HG03097 (cell line): ENCODE measurements around the gene CRYGD.
"Not testable (repeated sequence)": the region's sequence is repeated elsewhere in the genome, so short reads cannot be mapped to it uniquely, and the experiment has no call there.

Experiments
- ATAC-seq: cut with Tn5 transposase; IDR thresholded peaks from one replicate; pipeline ENCODE4 v1.9.1; 2021; ENCODE audit not compliant: unreplicated experiment, low FRiP score

Gene CRYGD

DNA sequence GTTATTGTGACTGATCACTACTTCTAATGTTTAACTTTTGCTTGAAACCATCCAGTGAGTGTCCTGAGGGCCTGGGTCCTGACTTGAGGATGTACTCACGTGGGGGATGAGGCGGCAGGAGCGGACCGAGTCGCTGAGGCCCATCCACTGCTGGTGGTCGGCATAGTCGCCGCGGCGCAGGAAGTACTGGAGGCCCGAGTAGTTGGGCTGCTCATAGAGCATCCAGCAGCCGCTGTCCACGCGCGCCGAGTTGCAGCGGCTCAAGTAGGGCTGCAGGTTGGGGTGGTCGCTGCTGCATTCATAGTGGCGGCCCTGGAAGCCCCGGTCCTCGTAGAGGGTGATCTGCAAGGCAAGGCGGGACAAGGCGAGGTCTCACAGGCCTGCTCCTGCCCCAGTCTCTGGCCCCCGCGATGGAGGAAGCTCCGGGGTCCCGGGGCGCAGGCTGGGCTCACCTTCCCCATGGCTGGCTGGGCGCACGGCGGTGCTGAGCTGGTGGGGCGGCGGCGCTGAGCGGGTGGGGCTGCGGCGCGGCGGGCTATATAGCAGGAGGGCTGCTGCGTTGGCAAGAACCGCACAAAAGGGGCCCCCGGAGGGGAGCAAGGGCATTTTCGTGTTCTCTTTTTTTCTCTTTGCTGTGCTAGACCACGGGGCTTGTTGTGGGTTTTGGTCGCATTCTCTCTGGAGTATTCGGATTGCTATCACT lies at the start of gene CRYGD:
Gene CRYGD (minus strand): TSS at position 512 of the 703 bp plus-strand sequence. CDS start 51 bp downstream, at position 461.
- not testable (repeated sequence) for ATAC-seq

DNA sequence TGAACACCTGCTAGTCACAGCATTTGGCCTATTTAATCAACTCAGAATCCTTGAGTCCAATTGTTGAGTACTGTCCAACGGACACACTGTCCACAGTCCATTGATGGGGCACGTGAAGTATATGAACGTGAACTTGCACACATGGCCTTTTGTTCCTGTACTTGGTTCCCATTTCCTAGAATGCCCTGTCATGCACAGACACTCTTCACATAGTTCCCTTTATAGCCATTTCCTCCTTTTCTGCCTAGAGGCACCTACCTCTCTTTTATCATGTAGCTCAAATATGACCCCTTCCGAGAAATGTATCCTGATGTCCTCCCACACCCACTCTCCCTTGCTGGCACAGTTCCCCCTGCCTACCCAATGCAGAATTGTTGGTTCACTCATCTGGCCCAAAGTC lies 47.8 kb upstream of the CRYGD start:
- no peak for ATAC-seq

DNA sequence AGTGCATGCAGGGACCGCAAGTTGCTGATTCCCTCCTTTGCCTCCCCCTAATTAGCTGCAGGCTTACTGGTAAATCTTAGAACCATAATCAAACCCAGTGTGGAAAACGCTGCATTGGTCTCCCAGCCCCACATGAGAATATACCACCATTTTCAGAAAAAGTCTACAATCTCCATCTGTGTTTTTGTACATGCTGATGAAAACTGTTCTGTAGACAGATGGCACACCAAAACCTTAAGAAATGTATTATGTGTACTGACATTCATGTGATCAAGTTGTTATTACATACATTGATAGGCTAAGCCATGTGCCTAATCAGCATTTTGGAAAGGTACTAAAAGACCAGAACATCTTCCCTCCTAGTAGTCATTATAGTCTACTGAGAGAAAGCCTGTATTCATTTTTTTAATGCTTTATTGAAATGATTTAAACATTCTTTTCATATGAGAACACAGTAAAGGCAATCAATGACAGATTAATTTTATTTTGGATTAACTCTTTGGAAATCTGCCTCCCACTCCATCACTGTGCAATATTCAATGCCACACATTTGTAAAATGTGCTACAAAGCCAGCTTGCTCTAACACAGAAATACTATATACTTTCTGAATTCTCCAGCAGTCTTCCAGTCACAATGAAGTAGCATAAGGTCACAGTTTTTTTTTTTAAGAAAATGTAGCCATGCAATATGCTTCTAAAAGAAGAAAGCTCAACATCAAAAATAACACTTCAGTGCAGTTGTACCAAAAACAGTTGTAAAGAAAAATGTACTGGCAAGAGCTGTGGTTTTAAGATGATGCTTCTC lies 40.8 kb upstream of the CRYGD start:
- ATAC-seq, result no peak

DNA sequence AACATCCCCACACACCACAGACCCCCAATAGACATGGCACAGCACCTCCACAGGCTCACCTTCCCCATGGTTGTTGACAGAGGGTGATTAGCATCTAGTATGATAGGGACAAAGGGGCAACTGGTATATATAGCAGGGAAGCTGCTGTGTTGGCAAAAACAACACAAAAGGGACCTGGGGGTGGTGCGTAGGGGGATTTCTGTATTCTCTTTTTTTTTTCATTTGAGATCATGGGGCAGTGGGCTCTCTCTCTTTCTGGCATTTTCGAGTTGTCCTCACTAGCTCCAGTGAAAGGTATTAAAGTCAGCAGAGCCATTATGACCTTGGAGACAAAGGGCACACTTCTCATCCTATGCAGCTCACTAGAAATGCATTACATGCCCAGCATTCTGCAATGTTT lies 39.2 kb upstream of the CRYGD start, which contains the start of gene CRYGA:
Gene CRYGA (minus strand): TSS at position 101 of the 400 bp plus-strand sequence. CDS start 33 bp downstream, at position 68.
- ATAC-seq, result no peak

DNA sequence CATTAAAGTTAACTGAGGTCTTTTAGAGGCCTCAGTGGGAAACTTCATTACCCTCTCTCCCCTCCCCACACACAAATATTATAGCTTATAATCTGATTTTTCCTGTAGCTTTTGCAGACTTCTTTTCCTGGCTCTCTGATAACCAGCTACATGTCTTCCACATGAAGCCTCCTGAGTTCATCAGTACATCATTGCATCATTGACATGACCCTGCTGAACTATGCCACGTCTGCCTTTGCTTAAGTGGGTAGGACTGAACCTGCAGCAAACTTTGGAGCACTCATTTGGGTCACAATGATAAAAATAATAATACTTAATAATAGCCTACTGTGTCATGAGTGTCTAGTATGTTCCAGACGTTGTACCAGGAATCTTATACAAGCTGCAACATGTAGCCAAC lies 32.1 kb upstream of the CRYGD start:
- no peak for ATAC-seq

DNA sequence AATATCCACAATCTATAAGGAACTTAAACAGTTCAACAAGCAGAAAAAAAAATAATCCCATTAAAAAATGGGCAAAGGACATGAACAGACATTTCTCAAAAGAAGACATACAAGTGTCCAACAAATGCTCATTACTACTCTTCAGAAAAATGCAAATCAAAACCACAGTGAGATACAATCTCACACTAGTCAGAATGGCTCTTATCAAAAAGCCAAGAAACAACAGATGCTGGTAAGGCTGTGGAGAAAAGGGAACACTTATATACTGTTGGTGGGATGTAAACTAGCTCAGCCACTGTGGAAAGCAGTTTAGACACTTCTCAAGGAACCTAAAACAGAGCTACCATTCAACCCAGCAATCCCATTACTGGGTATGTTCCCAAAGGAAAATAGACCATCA lies 28.8 kb upstream of the CRYGD start:
- no peak for ATAC-seq

DNA sequence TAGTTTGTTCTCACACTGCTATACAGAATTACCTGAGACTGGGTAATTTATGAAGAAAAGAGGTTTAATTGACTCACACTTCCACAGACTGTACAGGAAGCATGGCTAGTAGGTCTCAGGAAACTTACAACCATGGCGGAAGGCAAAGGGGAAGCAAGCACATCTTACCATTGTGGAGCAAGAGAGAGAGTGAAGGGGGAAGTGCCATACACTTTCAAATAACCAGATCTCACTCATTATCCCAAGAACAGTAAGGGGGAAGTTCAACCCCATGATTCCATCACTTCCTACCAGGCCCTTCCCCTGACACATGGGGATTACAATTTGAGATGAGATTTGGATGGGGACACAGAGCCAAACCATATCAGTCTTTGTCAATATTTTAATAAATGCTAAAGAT lies 26.6 kb upstream of the CRYGD start:
- ATAC-seq, result no peak

DNA sequence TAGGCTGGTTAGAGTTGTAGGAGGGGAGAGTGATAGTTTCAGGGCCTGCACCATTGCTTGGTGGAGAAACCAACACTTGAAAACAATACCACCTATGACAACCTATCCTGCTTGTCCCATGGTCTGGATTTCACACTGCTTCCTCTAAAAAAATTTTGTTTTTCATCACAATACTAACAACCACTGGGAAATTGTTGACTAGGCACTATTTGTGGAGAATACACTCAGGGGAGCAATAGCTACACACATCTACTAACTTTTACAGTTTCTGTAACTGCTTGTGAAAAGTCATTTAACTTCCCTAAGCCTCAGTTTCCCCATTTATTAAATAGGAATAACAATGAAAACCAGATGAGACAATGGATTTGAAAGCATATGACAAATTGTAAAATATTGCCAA lies 25.8 kb upstream of the CRYGD start:
- ATAC-seq, result no peak

DNA sequence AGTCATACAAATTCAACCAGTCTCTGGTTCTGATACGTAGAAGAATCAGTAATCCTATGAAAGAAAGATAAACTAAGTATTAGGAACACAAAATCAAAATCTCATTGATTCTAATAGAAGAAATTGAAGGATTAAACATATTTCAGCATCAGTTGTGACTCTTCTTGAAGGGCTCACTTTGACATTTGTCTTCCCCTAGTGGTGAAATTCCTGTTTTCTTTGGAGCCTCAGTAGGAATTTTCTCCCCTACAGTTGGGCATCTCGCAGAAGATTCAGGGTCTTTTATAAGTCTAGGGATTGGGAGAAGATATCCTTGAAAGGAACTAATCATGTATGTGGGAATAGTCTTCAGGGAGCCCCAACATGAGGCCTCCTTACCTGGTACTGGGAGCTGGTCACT lies 24.5 kb upstream of the CRYGD start:
- ATAC-seq, result no peak

DNA sequence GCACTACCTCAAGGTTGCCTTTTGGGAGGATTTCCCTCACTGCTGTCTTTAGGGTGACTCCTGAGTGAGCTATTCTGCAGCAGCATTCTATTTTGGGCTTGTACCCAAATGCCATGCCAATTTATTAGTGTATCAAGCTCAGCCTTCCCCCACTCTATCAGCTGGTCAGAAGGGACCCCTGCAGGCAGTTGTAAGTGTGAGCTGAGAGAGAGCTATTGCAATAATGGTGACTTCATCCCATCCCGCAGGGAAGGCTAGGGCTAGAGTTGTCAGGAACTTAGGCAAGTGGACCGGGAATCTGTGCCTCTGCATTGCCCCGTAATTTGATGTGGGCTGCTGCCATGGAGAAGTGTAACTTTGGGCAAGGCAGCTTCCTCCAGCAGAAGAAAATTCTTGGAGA lies 23.4 kb upstream of the CRYGD start:
- no peak for ATAC-seq

DNA sequence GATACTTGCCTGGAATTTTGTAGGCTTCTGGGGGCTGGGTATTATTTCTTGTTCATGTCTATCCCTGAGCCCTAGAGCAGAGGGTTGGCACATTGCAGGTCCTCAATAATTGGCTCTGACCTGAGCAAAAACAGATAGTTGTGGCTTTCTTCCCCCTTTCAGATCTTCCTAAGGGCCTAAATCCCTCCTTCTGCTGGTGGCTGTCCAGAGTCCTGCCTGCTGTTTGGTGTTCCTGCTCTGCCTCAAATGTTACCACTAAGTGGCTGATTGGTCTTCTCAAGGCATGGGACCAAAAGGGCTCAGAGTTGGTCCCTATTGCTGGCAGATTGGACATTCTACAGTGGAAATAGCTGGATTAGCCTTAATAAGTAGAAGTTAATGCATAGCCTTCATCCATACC lies 22.7 kb upstream of the CRYGD start:
- ATAC-seq, result no peak

DNA sequence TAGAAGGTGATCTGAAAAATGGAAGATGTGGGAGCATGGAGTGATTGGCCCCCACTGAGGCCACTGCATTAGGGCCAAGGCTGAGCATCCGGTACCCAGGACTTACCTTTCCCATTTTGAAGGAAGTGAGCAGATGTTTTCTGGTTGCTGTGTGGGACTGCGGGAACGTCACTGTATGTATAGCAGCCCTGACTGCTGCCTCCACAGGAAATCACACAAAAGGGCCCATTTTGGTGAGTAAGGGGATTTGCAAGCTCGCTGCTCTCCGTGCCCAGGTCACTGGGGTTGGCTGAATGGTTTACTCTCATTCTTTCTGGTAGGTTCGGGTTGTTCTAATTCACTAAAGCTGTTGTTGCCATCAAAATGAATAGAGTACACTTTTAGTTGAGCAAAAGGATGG lies 21.7 kb upstream of the CRYGD start, which contains the start of gene CRYGB:
Gene CRYGB (minus strand): TSS at position 153 of the 400 bp plus-strand sequence. CDS start 38 bp downstream, at position 115.
- no peak for ATAC-seq

DNA sequence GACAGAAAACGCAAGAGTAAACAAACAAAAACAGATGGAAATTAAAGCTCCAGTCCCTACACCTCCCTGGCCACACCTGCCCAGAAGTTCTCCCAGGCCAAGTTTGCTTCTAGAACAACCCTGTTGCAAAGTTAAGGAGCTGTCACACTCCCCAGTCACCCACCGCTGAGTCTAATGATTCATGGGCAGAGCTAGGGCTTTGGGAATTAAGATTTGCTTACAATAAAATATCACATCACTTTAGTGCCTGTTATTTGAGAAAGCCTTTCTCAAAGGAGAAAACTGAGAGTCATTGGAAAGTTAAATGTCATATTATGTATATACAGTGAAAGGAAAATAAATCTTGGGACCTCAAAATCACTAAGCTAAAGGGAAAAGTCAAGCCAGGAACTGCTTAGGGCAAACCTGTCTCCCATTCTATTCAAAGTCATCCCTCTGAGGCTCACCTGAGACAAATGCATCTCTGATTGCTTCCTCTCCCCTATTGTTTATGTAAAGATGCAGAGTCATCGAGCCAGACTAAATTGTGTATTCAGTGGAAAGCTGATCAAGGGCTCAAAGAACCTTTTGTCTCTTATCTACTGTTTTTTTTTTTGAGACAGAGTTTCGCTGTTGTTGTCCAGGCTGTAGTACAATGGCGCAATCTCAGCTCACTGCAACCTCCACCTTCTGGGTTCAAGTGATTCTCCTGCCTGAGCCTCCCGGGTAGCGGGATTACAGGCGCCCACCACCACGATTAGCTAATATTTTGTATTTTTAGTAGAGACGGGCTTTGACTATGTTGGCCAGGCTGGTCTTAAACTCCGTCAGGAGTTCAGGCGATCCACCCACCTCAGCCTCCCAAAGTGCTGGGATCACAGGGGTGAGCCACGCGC lies 18.8 kb upstream of the CRYGD start:
- ATAC-seq, result no peak

DNA sequence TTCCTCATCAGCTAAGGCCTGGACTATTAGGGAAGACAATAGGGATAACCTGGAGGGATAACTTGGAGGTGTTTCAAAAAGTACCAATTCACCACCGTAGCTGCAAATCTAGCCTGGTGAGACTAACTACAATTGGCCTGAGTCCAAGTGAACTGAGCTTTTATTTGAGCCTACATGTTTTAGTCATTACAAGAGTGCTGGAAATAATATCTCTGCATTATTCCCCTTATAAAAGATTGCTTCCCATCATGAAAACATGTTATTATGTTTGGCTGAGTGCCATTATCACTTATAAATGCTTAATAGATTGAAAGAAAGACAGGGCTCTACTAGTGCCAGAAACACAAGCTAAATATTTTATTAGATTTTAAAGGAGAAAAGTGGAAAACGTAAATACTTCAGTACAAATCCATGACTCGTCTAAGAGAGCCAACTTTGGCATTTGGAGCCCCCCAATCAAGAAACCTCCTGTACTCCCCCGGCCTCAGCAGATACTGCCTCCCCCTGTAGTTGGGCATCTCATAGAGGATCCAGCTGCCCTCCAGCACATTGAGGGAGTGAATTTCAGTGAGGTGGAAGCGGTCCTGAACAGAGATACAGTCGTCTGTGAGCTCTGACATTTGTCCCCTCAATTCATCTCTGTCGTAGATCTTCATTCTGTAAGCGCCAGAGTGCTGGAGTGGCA lies 18.1 kb upstream of the CRYGD start:
- ATAC-seq, result no peak

DNA sequence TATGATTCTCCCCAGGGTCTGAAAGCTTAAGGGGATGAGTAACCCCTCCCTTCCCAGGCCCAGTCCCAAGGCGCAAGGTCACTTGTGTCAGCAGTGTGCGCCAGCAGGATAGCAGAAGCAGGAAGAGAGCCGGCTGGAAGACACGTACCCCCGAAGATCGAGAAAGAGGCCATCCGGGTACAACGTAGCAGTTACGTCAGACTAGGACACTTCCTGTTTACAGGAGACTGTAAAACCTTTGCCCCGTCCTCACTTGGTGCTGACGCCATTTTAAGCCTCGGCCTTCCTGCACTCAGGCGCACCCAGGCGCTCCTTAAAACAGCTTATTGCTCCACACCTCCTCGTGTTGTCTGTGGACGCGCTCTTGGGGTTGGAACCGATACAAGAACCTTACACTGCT lies 15.1 kb upstream of the CRYGD start:
- ATAC-seq, result no peak

DNA sequence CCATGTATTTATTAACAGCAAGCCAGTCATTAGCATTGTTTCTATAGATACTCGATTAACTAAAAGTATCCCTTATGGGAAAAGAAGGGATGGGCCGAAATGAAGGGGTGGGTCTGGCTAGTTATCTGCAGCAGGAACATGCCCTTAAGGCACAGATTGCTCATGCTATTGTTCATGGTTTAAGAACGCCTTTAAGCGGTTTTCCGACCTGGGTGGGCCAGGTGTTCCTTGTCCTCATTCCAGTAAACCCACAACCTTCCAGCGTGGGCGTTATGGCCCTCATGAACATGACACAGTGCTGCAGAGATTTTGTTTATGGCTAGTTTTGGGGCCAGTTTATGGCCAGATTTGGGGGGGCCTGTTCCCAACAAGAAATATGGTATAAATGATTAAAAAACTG lies 14.0 kb upstream of the CRYGD start:
- not testable (repeated sequence) for ATAC-seq

DNA sequence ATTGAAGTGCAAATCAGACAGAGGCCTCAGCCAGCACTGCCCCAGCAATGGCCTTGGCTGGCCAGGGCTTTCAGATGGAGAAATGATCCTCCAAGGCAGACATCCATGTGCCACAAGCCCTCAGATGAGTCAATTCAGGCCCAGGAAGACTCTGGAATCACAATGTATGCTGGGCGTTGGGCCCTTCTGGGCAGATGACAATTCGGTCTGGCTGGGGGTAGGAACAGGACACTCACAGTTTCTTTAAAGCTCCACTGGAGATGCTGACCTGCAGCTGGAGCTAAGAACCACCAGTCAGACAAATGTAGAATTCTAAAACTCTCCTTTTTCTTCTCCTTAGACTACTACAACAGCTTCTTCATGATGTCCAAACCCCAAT lies 12.4 kb upstream of the CRYGD start:
- no peak for ATAC-seq

DNA sequence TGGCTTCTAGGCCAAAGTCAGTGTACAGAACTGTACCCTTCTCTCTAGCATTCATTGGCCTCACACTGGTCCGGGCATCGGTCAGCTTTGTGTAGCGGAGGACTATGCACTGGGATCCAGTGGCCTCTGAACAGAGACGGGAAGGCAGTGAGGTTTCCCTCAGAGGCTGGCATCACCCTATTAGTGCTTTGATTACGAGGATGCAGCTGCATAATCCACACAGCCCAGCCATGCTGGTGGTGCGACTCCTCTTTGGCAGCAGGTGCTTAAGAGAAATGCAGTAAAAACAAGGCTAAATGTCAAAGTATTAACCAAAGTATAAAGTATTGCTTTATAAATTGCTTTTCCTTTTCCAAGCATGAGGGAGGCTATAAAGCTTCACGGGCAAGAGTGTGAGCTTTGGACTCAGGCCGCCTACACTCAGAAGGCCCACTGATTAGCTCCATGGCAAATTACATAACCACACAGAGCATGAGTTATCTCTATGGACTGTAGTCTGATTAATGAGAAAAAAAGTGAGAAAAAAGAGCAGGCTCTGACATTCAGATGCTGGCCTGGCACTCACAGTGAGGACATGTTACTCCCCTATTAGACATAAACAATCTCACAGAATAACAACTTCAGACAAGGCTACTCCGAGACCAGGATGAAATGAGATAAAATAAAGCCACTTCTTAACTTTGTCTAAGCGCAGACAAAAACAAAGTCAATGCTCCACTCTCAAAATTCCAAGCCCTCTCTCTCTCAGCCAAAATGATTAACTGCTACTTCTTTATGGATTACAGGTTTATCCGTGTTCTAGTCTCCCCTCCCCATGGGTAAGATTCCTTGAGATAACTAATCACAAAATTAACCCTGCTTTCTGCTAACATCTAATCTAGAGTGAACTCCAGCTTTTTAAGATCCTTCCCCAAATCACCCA lies 11.7 kb upstream of the CRYGD start:
- ATAC-seq, result no peak

DNA sequence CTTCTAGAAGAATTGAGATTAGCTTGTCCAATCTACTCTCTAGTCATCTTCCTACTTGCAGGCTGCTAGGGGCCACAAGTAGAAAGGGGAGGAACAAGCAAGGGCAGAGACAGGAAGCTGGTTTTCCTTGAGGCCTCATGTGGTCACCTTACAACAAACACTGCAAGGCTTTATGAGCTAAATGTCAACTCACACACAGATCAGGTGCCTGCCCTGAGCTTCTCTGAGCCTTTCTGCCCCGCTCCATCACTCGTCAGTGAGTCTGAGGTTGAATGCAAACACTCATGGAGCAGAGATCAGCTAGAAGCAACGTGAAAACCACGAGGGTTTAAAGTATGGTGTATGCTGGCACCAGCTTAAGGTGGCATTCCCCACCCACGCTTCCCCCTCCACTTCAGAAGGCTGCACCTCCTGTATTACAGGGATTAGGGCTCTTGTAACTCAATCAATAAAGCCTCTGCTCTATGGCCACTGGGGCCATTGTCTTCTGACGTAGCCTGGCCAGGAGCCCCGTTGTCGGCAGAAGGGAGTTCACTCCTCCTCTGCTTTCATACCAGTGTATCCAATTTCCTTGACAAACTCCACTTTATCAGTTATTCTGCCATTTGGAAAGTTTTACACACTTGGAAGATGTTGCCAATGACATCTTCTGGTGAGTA lies 10.7 kb upstream of the CRYGD start:
- no peak for ATAC-seq
